HG03280 (cell line): ENCODE measurements around the gene KCNJ10.
A peak's percentile ranks its signal among the peaks of the same experiment; 100 is the strongest.
"Not testable (repeated sequence)": the region's sequence is repeated elsewhere in the genome, so short reads cannot be mapped to it uniquely, and the experiment has no call there.

Source experiments
- ATAC-seq: cut with Tn5 transposase; IDR thresholded peaks from one replicate; pipeline ENCODE4 v1.9.1; 2021; ENCODE audit warnings: mild to moderate bottlenecking, moderate library complexity; ENCODE audit not compliant: unreplicated experiment

Gene KCNJ10

DNA sequence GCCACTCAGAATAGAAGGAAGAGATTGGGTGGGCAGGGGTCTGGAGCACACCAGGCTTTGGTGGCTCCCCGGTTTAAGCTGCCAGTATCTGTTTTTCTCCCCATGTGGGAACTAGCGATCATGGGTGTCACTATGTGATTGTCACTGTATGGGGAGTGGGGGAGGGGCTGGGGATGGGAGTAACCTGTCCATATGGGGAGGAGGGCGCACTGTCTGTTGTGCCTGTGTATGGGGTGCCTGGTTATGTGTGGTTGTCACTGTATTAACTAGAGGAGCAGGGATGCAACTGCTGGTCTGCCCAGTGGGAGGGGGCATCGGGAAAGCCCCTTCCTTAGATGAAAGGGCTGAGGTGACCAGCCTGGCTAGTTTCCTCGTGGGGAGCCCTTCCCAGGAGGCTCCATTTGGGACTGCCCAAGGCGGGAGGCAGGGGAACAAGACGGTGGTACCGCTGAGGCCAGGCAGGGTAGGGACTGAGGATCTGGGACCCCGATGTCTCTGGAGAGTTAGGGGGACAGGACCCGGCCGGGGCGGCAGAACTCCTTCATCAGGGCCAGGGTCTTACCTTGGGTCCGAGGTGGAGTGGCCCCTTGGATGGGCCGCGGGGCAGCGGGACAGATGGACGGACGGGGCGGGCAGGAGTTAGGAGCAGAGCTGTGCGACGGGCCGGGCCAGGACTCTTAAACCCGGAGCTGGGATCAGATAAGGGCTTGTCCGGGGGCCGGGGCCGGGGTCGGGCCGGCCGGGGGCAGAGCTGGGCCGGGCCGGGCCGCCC, at the start of gene KCNJ10:
Gene KCNJ10 (minus strand): TSS at position 701 of the 772 bp plus-strand sequence. CDS start 27,628 bp downstream, outside the sequence.
- ATAC-seq: no peak

DNA sequence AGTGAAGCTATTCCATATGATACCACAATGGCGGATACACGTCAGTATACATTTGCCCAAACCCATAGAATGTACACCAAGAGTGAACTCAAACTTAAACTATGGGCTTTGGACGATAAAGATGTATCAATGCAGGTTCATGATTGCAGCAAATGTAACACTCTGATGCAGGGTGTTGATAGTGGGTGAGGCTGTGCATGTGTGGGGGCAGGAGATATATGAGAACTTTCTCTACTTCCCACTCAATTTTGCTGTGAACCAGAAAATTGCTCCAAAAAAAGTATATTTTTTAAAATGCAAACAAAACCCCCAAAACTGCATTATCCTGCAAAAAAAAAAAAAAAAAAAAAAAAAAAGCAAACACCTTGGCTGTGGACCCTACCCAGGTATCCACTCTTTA, 49.0 kb upstream of the KCNJ10 start:
- ATAC-seq: no peak

DNA sequence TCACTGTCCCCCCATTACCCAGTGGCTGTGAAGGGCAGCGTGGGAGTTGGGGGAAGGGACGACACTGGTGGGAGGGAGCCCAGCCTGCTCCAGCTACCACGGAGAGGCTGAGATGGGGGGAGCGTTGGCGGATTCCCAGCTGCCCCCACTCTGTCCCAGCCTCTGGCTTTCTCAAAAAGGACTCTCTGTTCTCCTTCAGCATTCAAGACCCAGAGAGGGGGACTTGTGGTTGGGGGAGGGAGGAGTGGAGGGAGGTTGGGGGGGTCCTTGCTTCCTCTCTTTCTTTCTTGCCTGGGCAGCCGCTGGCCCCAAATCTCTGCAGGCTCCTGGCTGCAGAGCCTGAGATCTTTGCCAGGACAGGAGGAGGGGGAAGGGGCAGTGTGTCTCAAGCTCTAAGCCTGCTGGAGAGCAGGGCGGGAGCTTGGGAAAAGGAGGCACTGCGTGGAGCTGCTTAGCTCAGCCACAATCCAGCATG, 47.8 kb upstream of the KCNJ10 start:
- ATAC-seq: no peak

DNA sequence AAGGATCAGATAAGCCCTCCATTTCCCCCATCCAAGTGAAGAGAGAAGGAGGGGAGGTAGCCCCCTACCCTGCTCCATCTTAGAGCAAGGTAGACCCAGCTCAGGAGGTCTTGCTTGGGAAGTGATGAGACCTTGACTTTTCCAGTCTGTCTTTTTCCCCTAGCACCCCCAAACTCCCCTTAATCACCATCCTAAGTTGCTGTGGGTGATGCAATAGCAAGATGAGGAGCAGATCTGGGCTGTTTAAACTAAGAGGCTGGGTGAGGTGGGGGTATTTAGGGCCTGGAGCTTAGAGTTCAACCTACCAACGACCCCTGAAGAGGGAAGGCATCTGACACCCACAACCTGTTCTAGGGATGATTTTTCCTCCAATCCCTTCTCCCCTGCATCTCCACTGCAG, 47.3 kb upstream of the KCNJ10 start:
- no peak for ATAC-seq

DNA sequence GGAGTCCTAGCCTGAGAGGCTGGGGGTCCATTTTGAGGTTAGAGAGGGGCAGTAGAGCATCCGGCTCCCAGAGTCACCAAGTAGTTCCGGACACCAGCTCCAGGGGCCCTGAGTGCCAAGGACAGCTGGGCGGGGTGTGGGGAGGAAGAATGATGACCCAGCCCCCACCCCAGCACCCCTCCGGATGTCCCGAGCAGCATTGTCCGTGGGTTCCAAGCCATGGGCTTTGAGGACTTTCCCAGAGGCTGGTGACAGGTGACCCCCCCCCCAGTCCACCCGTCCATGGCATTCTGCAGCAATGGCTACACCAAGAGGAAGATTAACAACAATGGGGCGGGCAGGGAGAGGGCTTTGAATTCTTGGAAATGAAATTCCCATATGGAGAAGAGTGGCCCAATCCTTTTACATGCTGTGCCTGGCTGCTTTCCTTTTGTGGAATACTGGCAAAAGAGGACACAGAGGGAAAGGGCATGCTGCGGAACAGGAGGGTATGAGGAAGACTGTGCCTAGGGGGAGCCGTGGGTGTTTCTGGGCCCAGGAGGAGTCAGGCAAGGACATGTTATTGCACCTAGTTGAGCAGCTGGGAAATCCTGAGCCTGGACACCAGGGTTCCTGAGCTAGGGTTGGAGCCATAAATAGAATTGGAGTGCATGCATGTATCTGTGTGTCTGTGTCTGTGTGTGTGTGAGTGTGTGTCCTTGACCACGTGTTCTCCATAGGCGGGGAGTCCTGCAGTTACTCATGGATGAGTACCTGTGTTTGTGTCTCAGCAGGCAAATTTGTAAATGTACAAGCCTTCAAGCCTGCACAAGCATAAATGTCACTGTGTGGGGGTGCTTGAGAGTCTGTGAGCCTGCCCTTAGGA, 46.6 kb upstream of the KCNJ10 start:
- no peak for ATAC-seq

DNA sequence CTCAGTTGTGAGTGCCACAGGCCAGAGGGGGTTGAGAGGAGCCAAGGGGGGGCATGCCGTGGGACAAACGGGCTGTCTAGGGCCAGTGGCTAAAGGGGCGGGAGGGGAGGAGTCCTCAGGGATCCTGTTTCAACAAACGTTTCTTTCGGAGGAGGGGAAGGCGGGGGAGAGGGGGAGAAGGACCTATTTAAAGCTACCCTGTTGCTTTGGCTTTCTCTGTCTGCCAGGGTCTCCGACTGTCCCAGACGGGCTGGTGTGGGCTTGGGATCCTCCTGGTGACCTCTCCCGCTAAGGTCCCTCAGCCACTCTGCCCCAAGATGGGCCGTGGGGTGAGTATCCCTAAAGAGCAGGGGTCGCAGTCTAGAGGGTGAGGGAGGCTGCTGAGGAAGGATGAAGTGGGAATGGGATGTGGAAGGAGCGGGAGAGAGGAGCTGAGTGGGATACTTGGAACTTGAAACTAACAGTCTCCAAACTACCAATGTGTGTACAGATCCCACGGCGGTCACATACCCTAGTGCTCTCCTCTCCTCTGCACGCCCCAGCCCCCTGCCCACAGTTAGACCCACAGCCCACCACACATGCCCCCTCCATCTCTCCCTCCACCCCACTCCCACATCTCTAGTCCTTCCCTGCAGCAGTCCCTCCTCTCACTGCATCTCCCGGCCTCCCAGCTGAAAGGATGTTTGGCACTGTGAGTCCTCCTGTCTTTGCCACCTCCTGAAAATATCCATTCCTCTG, 45.8 kb upstream of the KCNJ10 start, which contains the start of gene ATP1A2:
Gene ATP1A2 (plus strand): TSS at position 215 of the 738 bp plus-strand sequence. CDS start 103 bp downstream, at position 318.
- no peak for ATAC-seq

DNA sequence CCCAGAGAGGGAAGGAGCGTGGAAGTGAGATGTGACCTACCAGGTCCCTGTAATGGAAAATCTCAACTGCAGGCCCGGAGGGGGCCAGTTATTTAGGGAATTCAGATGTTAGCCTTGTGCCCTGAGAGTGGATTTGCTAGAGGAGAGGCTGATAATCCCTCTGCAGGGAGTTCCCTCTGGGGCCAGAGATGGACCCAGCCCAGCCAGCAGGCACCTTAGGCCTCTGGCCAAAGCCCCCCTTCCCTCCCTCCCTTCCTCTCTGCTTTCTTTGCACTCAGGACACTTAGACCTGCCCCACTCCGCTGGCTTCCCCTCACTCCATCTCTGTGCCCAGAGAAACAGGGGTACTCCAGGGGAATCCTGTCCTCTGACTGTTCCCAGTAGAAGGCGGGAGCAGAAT, 44.1 kb upstream of the KCNJ10 start:
- no peak for ATAC-seq

DNA sequence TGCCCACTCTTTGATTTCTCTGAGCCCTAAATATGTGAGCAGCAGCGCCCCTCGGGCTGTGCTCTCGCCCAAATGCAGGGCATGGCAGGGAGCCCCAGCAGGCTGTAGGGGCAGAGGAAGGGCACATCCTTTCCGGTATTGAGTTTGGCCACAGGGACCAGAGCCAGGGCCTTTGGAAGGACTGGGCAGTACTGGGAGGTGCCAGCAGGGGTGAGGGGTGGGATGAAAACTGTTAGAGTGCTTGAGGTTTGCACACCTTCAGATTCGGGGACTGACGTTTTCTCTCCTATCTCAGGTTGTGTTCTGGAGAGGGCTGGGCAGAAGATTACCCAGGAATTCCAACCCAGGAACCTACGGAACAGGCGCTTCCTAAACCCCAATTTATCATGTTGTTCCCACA, 43.4 kb upstream of the KCNJ10 start:
- no peak for ATAC-seq

DNA sequence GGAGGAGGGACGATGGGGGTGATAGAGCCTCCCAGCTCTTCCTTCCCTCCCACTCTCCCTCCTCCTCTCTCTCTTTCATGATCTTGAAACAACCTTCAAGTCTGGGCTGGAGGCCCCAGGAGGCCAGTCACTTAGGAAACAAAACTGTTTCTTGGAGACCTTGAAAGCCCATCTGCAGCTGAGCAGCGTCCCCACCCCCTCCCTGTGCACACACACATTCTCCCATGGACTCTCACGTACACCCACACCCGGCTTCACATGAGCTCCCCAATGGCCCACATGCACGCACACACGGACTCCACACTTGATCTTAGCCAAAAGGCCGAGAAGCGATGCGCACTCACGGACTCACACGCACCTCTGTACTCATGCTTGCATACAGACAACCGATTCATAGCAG, 42.4 kb upstream of the KCNJ10 start:
- ATAC-seq: no peak

DNA sequence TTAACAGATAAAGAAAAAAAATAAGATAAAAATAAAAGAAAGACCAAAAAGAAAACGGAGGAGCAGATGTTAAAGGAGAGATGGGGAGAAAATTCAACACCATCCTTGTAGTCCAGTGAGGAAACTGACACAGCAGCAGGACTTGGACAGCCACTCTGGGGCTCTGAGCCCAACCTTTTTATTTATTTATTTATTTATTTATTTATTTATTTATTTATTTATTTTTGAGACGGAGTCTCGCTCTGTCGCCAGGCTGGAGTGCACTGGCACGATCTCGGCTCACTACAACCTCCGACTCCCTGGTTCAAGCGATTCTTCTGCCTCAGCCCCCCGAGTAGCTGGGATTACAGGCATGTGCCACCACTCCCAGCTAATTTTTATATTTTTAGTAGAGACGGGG, 41.5 kb upstream of the KCNJ10 start:
- not testable (repeated sequence) for ATAC-seq

DNA sequence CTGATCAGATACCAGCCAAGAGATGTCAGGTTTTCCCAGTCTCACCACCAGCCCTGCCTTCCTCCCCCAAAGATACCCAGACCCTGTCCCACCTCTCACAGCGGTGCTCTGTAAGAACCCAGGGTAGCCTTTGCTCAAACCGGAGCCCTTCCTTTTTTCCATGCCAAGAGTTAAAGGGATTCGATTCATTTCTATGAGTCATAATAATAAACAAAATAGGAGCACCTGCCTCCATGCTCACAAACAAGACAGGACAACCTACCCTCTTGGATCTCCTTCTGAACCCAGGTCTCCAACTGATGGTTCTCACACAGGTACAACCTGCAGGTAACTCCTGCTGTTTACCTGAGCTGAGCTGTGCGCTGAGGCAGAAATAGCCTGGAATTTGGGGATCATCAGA, 39.7 kb upstream of the KCNJ10 start:
- ATAC-seq: no peak

DNA sequence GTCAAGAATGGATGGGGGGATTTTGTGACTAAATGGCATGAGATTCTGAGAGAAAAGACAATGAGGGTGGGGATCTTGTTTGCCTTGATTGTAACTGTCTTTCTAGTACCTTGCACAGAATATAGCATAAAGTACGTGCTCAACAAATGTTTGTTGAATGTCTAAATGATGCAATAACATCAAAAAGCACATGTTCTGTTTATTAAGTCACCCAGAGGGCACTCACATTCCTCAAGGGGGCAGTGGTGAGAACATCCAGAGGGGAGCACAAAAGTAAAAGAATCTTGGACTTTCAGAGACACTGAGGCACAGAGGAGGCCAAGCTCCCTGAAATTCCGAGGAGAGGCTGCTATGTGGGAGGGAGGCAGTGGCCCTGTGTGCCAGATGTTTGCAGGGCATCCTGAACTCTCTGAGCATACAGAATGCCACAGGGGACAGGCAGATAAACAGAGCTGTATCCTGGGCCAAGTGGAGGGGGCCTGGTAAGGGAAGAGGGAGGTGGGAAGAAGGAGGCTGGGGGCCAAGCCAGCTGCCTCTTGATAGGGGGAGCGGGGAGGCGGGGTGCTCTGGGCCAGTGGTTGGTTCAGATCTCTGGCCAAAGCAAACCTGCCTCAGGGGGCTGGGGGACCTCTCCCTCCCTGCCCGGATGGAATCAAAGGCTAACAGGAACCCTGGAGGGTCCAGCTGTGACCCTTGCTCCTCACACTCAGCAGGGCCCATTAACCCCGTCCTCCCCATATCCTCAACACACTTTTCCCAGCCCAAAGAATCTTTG, 39.1 kb upstream of the KCNJ10 start:
- no peak for ATAC-seq

DNA sequence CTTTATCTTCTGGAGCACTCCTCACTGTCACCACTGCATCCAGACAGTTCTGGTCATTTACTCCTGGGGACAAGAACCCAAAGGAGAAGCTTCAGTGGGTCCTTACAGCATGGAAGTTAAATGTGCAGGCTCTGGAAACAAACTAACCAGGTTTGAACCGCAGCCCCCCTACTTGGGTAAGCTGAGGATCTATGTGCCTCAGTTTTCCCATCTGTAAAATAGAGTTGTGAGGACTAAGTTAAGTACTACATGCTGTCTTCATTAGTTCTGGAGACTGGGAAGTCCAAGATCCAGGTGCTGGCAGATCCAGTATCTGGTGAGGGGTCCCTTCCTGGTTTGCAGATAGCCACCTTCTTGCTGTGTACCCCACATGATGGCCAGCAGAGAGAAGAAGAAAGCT, 37.6 kb upstream of the KCNJ10 start:
- ATAC-seq: no peak

DNA sequence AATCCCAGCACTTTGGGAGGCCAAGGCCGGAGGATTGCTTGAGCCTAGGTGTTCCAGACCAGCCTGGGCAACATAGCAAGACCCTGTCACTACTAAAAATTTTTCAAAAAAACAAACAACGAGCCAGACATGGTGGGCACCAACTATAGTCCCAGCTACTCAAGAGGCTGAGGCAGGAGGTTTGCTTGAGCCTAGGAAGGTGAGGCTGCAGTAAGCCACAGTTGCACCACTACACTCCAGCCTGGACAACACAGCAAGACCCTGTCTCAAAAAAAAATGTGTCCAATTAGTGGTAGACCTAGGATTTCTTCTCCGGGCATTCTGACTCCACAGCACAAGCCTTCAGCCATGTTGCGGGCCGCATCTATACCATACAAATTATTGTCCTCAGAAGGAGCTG, 35.2 kb upstream of the KCNJ10 start:
- ATAC-seq: no peak

DNA sequence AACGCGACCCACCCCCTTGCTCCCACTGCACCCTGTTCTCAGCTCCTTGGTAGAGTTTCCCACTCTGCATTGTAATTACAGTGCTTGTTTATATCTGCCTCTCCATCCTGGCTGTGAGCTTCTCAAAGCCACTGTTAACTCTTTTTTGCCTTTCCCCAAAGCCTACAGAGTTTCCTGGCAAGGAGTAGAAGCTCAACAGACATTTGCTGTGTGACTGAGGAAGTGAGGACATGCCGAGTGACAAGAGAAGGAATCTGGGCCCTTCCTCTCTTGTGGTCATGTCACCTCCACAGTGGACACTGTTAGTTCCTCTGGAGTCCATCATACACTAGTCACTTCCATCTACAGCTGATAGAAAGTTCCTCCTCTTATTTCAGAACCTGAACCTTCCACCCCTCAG, 34.5 kb upstream of the KCNJ10 start:
- ATAC-seq: no peak

DNA sequence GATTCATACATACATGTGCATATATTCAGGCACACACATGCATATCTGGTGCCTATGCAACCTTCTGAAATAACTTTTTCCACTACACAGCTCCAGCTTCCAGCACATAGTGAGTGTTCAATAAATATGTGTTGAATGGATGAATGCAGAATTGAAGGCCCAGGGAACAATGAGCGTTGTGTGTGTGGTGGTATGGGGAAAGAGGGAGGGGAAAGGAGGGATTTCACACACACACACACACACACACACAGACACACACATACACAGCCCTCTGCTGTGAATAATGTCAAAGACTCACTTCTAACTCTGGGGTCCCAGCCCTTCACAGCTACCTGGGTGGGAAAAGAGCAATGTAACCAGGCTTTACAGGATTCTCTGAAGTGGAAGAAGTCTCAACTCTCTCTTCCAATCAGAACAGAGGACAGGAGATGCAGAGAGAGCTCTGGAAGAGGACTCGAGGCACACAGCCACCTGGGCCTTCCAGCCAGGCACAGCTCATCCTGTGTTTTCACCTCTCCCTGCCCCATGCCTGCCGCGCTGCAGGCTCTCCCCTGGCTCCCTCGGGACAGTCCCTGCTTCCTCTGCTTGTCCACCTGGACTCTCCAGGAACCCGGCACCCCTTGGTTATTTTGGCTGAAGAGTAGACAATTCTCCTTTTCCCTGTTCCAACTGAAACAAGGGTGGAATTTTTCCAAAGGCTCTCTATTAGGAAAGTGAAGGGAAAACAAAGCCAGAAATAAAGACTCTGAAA, 33.9 kb upstream of the KCNJ10 start:
- ATAC-seq: no peak

DNA sequence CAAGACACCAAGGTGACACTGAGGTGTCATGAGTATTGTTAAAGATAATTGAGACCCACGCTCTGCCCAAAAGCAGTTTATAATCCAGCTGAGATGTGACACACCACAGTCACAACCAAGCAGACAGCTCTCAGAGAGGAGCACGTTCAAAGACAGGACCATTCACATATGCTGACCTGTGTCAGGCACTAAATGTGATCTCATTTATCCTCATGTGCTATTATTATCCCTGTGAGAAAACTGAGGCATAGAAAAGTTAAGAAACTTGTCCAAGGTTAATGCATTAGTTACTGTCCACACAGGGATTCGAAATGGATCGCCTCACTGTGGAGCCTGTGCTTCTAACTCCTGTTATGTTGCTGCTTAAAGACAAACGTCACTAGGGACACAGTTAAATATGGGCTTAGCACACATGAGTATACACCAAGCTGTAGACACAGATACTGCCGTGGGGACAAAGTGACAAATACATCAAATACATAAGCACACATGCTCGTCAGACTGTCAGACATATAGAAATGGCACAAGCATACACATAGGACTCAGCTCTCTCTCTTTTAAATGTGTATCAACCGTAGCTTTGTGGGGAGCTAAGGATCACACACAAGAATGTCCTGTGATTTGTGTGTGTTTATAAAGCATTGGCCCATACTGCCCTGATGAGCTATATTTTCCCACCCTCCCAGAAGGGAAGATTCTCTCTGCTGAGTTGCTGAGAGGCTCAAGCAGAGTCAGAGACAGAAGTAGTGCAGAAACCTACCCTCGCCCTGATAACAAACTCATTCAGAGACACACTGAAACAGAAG, 32.0 kb upstream of the KCNJ10 start:
- ATAC-seq: no peak

DNA sequence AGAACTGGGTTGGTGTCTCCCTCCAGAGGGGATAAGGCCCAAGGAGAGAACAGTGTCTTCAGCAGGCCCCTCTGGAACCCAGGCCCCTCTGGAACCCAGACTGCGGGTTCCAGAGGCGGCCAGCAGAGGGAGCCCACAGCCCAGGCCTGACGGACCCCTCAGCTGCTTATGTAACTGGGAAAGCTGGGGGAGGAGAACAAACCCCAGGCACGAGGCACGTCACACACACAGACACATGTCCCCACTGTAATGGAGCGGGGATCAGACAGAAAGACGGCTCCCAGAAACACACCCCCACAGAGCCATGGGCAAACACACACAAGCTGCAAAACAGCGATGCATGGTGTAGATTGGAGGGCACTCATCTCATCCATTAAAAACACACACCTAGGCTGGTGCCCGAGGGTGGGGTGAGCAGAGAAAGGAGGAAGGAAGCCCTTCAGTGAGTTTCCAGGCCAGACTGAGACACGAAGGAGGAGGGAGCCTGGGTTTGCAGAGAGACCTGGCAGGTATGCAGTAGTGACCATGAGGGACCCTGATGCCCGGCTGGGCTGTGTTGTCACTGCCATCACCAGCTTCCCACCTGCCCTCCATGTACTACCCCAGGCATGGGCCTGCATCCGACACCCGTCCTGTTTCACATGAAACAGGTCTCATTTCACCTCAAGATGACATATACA, 31.2 kb upstream of the KCNJ10 start:
- peak; percentile 32 for ATAC-seq
